A549 treated with GW870086 at 1 μM for 4 hours (cell line): ENCODE measurements around the gene SEPTIN6. TPM values are rescaled to one million over a fixed set of nuclear protein-coding genes. Genes with fewer than 3 reads are reported as not detected.

ENCODE experiments used
- total RNA-seq: library from RNA; stranded (reverse); fragments of 200-300 nt; extraction: Qiagen RNA extraction; gene quantifications from 5 replicates; pipeline ENCODE4 v1.2.3, GENCODE V29; 2022; ENCODE audit warnings: low read depth

SEPTIN6 gene
- 9.6 to 11.2 TPM (median 10.4 TPM) in 5 replicates for total RNA-seq

GRCh38 chrX:119693040-119693995 lies at the start of gene SEPTIN6:
SEPTIN6 (minus strand) TSS chrX:119693168; CDS start chrX:119693105, 63 bp downstream.

Other genes with a start within 250 kb of the SEPTIN6 start
- gene SLC25A5, start 224.7 kb downstream of the SEPTIN6 start, total RNA-seq = 725 to 800 TPM (median 790 TPM) in 5 replicates
- gene STEEP1, start 127.8 kb downstream of the SEPTIN6 start, total RNA-seq = 31.3 to 39.4 TPM (median 32.4 TPM) in 5 replicates
- gene UBE2A, start 118.6 kb downstream of the SEPTIN6 start, total RNA-seq = 140 to 152 TPM (median 142 TPM) in 5 replicates
- 17.2 to 18.9 TPM (median 18.1 TPM) in 5 replicates for gene NKRF, start 86.7 kb downstream of the SEPTIN6 start, total RNA-seq
- gene SOWAHD, start 65.4 kb upstream of the SEPTIN6 start, total RNA-seq = 0.08 to 0.24 TPM in 2 of 5 replicates, not detected in the others
- 3,520 to 5,439 TPM (median 3,637 TPM) in 5 replicates for gene RPL39, start 98.5 kb upstream of the SEPTIN6 start, total RNA-seq
- 17.4 to 21.2 TPM (median 18.6 TPM) in 5 replicates for gene UPF3B, start 159.8 kb upstream of the SEPTIN6 start, total RNA-seq
- 28.1 to 30.7 TPM (median 29.6 TPM) in 5 replicates for gene RNF113A, start 178.6 kb upstream of the SEPTIN6 start, total RNA-seq
- 240 to 317 TPM (median 250 TPM) in 5 replicates for gene NDUFA1, start 178.7 kb upstream of the SEPTIN6 start, total RNA-seq
- not detected in 5 replicates for gene AKAP14, start 202.7 kb upstream of the SEPTIN6 start, total RNA-seq